ENCODE results near the gene TMEM8B.
"Not testable (repeated sequence)": the region's sequence is repeated elsewhere in the genome, so short reads cannot be mapped to it uniquely, and the experiment has no call there.

The TMEM8B gene

DNA sequence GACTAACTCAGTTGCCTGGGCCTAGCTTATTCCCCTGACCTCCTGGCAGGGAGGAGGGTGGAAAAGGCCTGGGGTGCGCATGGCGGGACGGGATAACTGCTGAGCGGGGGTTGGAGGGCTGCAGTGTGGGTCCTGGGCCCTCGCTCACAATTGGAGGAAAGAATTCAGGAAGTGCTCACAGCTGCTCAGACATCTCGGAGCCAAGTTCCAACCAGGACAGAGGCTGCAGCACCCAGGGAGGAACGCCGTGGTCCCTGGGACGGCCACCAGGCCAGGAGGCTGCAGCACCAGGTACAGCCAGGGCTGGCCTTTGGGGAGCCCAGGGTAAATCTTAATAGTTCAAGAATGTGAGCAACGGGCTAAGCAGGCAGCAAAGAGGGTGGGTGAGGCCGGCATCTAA lies 80.2 kb downstream of the TMEM8B start, which contains the start of gene SPAAR:
Gene SPAAR, plus strand, starts transcription at position 217 of the 400 bp plus-strand sequence. CDS start 974 bp downstream, outside the sequence.
- no peak for DNase-seq

DNA sequence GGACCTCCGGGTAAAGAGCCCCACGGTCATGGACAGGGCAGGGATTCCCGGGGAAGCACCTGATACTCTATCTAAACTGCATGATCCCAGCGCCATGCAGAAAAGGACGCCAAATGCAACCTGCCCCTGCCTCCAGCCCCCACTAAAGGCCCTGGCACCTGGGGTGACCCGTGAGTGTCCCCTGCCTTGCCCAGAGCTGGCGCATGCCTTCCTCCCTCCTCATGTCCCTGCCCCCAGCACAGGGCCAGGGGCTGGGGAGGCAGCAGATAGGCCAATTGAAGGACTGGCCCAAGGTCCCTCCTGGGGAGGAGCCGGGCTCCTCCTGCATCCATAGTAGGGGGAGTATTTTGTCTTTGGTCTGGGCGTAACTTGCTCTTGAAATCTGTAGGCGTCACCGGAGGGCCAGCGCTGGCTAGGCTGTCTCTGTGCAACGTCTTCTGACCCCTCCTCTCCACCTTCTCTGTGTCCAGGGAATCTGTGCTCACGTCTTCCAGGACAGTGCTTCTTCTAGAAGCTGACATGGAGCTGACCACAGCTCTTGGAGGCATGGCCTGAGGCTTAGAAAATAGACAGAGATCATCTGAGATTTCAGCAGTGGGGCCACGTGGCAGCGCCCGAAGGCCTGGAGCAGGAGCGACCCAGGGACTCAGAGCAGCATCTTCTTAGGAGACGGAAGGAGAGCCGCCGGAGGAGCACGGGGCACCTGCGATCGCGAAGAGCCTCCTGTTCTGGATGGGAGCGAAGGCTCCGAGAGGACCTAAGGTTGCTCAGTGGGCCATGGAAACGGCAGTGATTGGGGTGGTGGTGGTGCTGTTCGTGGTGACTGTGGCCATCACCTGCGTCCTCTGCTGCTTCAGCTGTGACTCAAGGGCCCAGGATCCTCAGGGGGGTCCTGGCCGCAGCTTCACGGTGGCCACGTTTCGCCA lies 80.9 kb downstream of the TMEM8B start:
- no peak for DNase-seq

DNA sequence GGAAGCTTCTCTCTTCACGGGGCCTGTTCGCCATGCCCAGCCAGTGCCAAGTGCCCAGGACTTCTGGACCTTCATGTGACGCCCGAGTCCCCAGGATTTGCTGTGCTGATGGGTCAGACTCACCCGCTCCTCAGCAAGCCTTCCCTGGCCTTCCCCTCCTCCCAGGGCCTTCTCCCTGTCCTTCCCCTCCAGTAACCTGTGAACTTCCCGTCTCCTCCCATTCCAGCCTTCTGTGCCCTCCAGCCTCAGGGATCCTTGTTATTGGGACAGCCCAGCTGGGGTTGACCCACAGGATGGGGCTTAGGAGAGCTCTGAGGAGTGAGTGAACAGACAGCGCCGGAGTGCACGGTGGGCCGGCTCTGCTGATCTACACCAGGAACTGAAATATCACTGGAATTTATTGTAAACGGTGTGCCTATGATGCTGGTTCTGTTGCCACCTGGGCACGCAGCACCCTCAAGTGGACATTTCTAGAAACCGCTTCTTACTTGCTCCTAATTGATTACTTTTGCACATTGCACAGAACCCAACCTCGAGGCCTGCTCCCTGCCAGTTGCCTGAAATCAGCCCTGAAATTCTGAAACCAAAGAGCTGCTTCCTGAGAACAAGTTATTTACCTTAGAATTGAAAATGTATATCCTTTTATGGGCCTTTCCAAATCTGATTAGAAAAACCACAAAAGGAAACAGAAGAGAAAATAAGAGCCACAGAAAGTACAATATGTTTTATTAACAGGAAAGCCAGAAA lies 81.8 kb downstream of the TMEM8B start:
- no peak for DNase-seq

DNA sequence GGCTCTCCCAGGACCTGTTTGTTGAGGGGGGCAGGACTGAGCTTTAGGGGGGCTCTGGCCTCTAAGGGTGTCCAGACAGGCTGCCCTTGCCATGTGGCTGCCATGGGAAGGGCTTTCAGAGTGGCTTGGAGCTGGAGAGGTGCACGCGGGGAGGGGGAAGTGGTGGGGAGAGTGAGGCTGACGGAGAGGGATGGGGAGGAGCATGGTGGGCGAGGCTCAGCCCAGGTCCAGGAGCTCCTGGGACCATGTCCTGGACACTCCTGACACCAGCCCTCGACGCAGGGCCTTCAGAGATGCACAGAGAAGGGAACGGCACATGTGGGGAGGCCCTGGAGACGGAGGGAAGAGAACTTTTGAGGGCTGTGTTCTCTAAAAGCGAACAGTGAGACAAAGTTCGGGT lies 82.7 kb downstream of the TMEM8B start:
- no peak for DNase-seq

DNA sequence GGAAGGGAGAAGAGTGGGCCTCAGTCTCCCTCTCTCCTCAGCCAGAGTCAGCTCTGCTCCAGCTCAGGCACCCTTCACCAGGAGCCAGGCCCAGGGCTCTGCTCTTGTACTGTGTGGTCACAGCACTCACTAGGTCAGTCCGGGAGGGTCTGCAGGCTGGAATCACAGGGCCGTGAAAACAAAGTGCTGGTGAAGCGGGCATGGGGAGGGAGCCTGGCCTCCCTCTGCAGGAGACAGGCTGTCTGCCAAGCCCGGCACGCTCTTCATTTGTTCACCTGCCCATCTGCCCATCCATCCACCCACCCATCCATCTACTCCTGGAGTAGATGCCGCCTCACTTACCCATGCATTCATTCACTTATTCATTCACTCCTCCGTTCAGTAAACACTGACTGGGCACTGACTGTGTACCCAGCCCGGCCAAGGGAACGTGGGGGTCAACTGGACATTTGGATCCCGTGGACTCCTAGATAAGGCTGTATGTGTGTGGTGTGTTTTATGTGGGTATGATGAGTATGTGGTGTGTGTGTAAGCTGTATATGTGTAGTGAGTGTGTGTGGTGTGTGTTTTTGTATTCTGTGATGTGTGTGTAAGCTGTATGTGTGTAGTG lies 83.9 kb downstream of the TMEM8B start:
- no peak for DNase-seq

DNA sequence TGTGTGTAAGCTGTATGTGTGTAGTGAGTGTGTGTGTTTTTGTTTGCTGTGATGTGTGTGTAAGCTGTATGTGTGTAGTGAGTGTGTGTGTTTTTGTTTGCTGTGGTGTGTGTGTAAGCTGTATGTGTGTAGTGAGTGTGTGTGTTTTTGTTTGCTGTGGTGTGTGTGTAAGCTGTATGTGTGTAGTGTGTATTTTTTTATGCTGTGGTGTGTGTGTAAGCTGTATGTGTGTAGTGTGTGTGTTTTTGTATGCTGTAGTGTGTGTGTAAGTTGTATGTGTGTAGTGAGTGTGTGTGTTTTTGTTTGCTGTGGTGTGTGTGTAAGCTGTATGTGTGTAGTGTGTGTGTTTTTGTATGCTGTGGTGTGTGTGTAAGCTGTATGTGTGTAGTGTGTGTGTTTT lies 84.4 kb downstream of the TMEM8B start:
- DNase-seq: not testable (repeated sequence)

DNA sequence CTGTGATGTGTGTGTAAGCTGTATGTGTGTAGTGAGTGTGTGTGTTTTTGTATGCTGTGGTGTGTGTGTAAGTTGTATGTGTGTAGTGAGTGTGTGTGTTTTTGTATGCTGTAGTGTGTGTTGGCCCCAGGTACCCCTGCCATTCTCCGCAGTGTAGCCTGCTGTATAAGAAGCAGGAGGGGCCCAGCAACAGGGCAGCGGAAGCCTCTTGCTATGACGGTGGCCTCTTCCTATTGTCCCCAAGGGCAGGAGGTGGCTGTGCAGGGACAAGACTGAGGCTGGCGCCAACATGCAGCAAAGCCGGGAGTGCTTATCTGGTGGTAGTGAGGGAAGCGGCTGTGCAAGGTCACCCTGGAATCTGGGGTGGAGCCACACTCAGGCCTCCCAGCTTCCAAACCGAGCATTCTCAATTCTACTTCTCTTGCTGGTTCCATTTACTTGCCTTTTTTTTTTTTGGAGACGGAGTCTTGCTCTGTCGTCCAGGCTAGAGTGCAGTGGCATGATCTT lies 85.3 kb downstream of the TMEM8B start:
- no peak for DNase-seq

Data from SIG-M5 (cell line).